Measurements from ENCODE around the gene POU2AF3. TPM values are rescaled to one million over a fixed set of nuclear protein-coding genes. Genes with fewer than 3 reads are reported as not detected.
A peak's percentile ranks its signal among the peaks of the same experiment; 100 is the strongest.
"Not testable (repeated sequence)": the region's sequence is repeated elsewhere in the genome, so short reads cannot be mapped to it uniquely, and the experiment has no call there.

Gene POU2AF3
- total RNA-seq, 1 experiment from 2014 or later, result not detected

DNA sequence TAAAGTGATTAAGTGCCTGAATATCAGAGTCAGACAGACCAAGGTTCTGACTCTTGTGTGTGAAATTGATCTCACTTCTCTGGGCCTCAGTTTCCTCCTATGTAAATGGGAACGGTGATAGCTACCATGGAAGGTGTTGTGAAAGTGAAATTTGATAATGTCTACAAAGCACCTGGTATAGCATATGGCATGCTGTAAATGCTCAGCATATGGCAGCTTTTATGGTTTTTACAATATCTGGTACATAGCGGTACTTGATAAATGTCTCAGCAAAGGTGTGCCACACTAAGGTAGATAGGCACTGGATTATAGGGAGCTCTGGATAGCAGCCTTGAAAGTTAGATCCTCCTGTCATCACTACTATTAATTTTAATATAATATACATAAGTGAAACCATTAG is 32.9 kb upstream of the POU2AF3 start:
- no peaks in the 10 kb centered on the region for H3K9me3 ChIP-seq (ENCODE audit: low read length)
- no peaks in the 10 kb centered on the region for H3K27me3 ChIP-seq (ENCODE audit: low read length)
- H2AFZ ChIP-seq (ENCODE audit: low read length), result no peak overlapping the region
- H3K79me2 ChIP-seq (ENCODE audit: low read length), result no peaks in the 10 kb centered on the region
- no peak for DNase-seq
- no peak overlapping the region for H3K27ac ChIP-seq (ENCODE audit: low read length)
- no peak overlapping the region for H3K4me2 ChIP-seq (ENCODE audit: low read depth, low read length, poor library complexity, severe bottlenecking)
- H3K4me3 ChIP-seq (ENCODE audit: low read length), result no peak overlapping the region
- no peaks in the 10 kb centered on the region for H3K36me3 ChIP-seq (ENCODE audit: insufficient read depth, low read length)
- H3K9ac ChIP-seq (ENCODE audit: low read length), result no peak overlapping the region
- H3K9me2 ChIP-seq (replicated peaks; ENCODE audit: insufficient read depth, low read length), result no peaks in the 10 kb centered on the region
- no peaks in the 10 kb centered on the region for H4K20me1 ChIP-seq (ENCODE audit: insufficient read depth, low read depth, low read length)
- H3K4me1 ChIP-seq (ENCODE audit: low read length), result no peaks in the 10 kb centered on the region

DNA sequence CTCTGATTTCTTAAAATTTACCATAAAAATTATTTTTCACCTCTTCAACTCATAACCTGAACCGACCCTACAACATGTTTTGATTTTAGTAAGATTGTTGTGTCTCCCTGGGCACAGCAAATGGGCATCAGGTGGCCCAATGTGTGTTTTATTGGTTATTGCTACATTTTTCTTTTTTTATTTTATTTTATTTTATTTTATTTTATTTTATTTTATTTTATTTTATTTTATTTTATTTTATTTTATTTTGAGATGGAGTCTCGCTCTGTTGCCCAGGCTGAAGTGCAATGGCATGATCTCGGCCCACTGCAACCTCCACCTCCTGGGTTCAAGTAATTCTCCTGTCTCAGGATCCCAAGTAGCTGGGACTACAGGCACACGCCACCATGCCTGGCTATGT is 30.0 kb upstream of the POU2AF3 start:
- H3K4me1 ChIP-seq (ENCODE audit: low read length), result peaks cover 14% of the 10 kb centered on the region
- H4K20me1 ChIP-seq (ENCODE audit: insufficient read depth, low read depth, low read length); H2AFZ ChIP-seq (ENCODE audit: low read length); H3K79me2 ChIP-seq (ENCODE audit: low read length); DNase-seq; H3K36me3 ChIP-seq (ENCODE audit: insufficient read depth, low read length); H3K4me3 ChIP-seq (ENCODE audit: low read length); H3K27me3 ChIP-seq (ENCODE audit: low read length); H3K9me2 ChIP-seq (replicated peaks; ENCODE audit: insufficient read depth, low read length); H3K27ac ChIP-seq (ENCODE audit: low read length); H3K9ac ChIP-seq (ENCODE audit: low read length); H3K4me2 ChIP-seq (ENCODE audit: low read depth, low read length, poor library complexity, severe bottlenecking); H3K9me3 ChIP-seq (ENCODE audit: low read length): not testable (repeated sequence)

DNA sequence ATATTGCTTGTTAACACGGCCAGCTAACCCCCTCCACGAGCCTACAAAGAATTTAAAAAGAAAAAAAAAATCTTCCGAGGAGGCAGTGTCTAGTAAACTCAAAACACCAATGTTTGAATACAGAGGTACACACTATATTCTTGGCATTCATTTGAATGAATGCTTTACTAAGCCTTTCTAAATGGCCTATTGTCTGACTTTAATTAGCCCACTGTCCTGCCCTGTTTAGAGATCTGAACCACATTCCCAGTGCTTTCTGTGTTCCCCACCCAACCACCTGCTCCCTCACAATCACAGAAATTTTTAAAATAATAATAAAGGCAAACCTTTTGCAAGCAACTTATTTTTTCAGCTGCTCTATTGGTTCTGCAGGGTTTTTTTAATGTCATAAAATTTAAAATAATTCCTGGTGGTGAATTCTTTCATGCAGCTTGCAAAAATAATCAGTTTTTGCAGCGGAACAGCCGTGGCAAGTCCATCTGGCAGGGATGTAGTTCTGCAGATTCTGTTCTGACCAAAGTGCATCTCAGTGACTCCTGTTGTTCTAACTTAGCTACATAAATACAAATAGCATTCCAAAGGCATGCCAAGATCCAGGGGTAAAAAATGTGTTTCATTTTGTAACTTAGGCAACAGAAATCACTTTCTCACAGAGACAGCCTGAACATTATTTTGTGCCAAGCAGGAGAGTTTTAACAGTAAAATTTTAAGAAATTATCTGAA is 29.0 kb upstream of the POU2AF3 start:
- Histone ChIP-seq H2AFZ (ENCODE audit: low read length) (no peak overlapping the region), H3K9me2 (replicated peaks; ENCODE audit: insufficient read depth, low read length) (no peaks in the 10 kb centered on the region), H3K79me2 (ENCODE audit: low read length) (no peaks in the 10 kb centered on the region), H3K27me3 (ENCODE audit: low read length) (0 out of 2 replicates have a peak, but pooled peaks cover 3% of the 10 kb centered on the region), H3K36me3 (ENCODE audit: insufficient read depth, low read length) (no peaks in the 10 kb centered on the region), H3K27ac (ENCODE audit: low read length) (no peak overlapping the region), H3K4me2 (ENCODE audit: low read depth, low read length, poor library complexity, severe bottlenecking) (no peak overlapping the region), H3K9me3 (ENCODE audit: low read length) (no peaks in the 10 kb centered on the region), H3K9ac (ENCODE audit: low read length) (no peak overlapping the region), H3K4me1 (ENCODE audit: low read length) (peaks cover 24% of the 10 kb centered on the region), H3K4me3 (ENCODE audit: low read length) (no peak overlapping the region), H4K20me1 (ENCODE audit: insufficient read depth, low read depth, low read length) (no peaks in the 10 kb centered on the region)
- no peak for DNase-seq

DNA sequence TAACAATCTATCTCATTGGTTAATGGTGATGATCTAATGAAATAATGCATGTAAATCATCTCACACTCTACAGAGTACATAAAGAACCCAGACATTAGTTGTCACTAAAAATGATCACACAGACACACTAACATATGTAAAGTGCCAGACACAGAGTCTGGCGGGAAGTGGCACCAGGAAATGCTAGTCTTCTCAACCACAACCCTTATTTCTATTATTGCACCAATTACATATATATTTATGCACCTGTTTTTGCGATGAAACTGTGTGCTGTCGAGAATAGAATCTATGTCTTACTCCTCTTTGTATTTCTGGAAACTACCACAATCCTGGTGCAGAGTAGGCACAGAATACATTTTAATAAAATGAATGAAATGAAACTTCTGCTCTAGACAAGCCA is 25.9 kb upstream of the POU2AF3 start:
- no peak overlapping the region for H2AFZ ChIP-seq (ENCODE audit: low read length)
- no peaks in the 10 kb centered on the region for H4K20me1 ChIP-seq (ENCODE audit: insufficient read depth, low read depth, low read length)
- no peak overlapping the region for H3K27ac ChIP-seq (ENCODE audit: low read length)
- no peak overlapping the region for H3K4me2 ChIP-seq (ENCODE audit: low read depth, low read length, poor library complexity, severe bottlenecking)
- no peak overlapping the region for H3K9ac ChIP-seq (ENCODE audit: low read length)
- no peaks in the 10 kb centered on the region for H3K79me2 ChIP-seq (ENCODE audit: low read length)
- H3K4me1 ChIP-seq (ENCODE audit: low read length), result peaks cover 24% of the 10 kb centered on the region
- no peaks in the 10 kb centered on the region for H3K9me3 ChIP-seq (ENCODE audit: low read length)
- H3K27me3 ChIP-seq (ENCODE audit: low read length), result 0 out of 2 replicates have a peak, but pooled peaks cover 3% of the 10 kb centered on the region
- DNase-seq, result no peak
- no peaks in the 10 kb centered on the region for H3K36me3 ChIP-seq (ENCODE audit: insufficient read depth, low read length)
- H3K4me3 ChIP-seq (ENCODE audit: low read length), result no peak overlapping the region
- H3K9me2 ChIP-seq (replicated peaks; ENCODE audit: insufficient read depth, low read length), result no peaks in the 10 kb centered on the region

DNA sequence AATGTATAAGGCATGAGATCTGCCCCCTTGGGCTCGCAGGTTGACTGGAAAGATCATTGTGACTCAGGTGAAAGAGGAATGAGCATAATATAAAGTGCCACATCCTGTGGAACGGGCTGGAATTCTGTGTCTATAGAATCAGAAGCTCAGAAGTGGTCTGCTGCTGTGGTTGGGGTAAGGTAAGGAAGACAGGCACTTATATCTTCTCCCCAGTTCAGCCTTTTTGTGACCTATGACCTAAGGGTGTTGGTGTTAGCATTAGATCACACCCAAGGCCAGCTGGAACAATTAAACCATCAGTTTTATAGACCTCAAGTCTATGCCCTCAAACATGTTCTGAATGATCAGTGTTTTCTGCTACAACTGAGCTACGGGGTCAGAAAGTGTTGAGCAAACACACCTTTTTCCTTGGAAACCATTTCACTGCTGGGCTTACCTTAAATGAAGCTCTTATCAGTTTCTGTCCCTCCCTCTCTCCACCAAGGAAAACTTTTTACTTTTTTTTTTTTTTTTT is 15.7 kb upstream of the POU2AF3 start:
- Histone ChIP-seq H3K27ac (ENCODE audit: low read length) (no peak overlapping the region), H3K4me1 (ENCODE audit: low read length) (peaks cover 13% of the 10 kb centered on the region), H3K9ac (ENCODE audit: low read length) (no peak overlapping the region), H4K20me1 (ENCODE audit: insufficient read depth, low read depth, low read length) (no peaks in the 10 kb centered on the region), H3K36me3 (ENCODE audit: insufficient read depth, low read length) (no peaks in the 10 kb centered on the region), H2AFZ (ENCODE audit: low read length) (no peak overlapping the region), H3K9me2 (replicated peaks; ENCODE audit: insufficient read depth, low read length) (no peaks in the 10 kb centered on the region), H3K4me3 (ENCODE audit: low read length) (no peak overlapping the region), H3K27me3 (ENCODE audit: low read length) (0 out of 2 replicates have a peak, but pooled peaks cover 4% of the 10 kb centered on the region), H3K79me2 (ENCODE audit: low read length) (no peaks in the 10 kb centered on the region), H3K9me3 (ENCODE audit: low read length) (no peaks in the 10 kb centered on the region), H3K4me2 (ENCODE audit: low read depth, low read length, poor library complexity, severe bottlenecking) (no peak overlapping the region)
- DNase-seq, result no peak

DNA sequence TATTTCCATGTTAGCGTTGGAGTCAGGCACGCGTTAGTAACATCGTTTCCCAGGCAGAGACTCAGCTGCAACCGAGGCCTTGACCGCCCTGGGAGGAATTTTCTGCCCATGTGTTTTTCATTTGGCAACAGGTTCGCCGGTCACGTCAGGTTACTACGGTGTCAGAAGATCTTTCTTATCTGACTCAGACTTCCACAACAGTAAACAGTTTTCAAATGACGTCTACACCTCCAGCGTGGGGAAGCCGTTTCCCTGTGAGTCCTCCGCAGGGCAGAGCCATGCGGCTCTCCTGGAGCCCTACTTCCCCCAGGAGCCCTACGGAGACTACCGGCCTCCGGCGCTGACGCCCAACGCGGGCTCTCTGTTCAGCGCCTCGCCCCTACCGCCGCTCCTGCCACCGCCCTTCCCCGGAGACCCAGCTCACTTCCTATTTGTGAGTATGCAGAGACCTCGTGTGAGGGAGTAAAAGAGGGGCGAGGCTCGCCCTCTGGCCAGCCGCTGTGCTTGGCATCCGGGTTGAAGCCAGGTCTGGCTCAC is 14.3 kb upstream of the POU2AF3 start:
- H3K9ac ChIP-seq (ENCODE audit: low read length), result no peak overlapping the region
- H3K9me2 ChIP-seq (replicated peaks; ENCODE audit: insufficient read depth, low read length), result no peaks in the 10 kb centered on the region
- 0 out of 2 replicates have a peak, but pooled peaks cover 4% of the 10 kb centered on the region for H3K27me3 ChIP-seq (ENCODE audit: low read length)
- no peaks in the 10 kb centered on the region for H3K9me3 ChIP-seq (ENCODE audit: low read length)
- H3K4me3 ChIP-seq (ENCODE audit: low read length), result no peak overlapping the region
- peak; percentile 84 for DNase-seq
- peak overlapping the region; percentile 9 for H3K4me2 ChIP-seq (ENCODE audit: low read depth, low read length, poor library complexity, severe bottlenecking)
- no peak overlapping the region for H3K27ac ChIP-seq (ENCODE audit: low read length)
- no peak overlapping the region for H2AFZ ChIP-seq (ENCODE audit: low read length)
- no peaks in the 10 kb centered on the region for H3K79me2 ChIP-seq (ENCODE audit: low read length)
- peaks cover 13% of the 10 kb centered on the region for H3K4me1 ChIP-seq (ENCODE audit: low read length)
- no peaks in the 10 kb centered on the region for H4K20me1 ChIP-seq (ENCODE audit: insufficient read depth, low read depth, low read length)
- H3K36me3 ChIP-seq (ENCODE audit: insufficient read depth, low read length), result no peaks in the 10 kb centered on the region

DNA sequence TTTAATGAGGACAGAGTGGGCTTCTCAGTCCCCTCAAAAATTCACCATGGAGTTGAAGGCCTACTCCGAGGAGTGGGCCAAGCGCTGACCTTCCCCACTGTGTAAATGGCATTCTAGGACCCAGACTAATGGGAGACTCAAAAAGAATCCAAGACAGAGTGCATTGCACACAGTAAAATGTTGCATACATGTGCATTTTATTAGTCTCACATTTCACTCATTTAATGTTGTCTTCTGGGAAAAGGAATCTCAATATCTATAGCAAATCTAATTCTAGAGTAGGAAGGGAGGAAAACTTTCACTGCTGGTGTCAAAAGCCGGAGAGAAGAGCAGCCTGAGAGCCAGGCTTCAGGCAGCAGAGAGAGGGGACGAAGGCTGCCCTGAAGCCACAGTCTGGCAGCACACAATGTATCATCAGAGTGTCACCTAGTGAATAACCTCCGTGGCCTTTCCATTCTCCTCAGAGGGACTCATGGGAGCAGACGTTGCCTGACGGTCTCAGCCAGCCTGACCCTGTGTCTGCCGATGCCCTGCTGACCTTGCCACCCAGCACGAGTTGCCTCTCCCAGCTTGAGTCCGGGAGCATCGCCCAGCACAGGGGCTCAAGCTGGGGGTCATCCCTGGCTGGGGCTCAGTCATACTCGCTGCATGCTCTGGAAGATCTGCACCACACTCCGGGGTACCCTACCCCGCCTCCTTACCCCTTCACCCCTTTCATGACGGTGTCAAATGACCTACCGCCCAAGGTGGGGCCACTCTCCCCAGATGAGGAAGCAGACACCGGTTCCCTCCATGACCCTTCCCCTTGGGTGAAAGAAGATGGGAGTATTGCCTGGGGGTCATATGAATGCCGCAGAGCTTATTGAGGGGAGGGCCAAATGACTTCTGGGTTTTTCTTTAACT is 12.9 kb upstream of the POU2AF3 start:
- Histone ChIP-seq H3K4me2 (ENCODE audit: low read depth, low read length, poor library complexity, severe bottlenecking) (no peak overlapping the region), H3K9me2 (replicated peaks; ENCODE audit: insufficient read depth, low read length) (no peaks in the 10 kb centered on the region), H3K79me2 (ENCODE audit: low read length) (no peaks in the 10 kb centered on the region), H3K27me3 (ENCODE audit: low read length) (no peaks in the 10 kb centered on the region), H3K4me1 (ENCODE audit: low read length) (peaks cover 13% of the 10 kb centered on the region), H4K20me1 (ENCODE audit: insufficient read depth, low read depth, low read length) (no peaks in the 10 kb centered on the region), H3K27ac (ENCODE audit: low read length) (no peak overlapping the region), H3K36me3 (ENCODE audit: insufficient read depth, low read length) (no peaks in the 10 kb centered on the region), H3K9me3 (ENCODE audit: low read length) (no peaks in the 10 kb centered on the region), H3K9ac (ENCODE audit: low read length) (no peak overlapping the region), H3K4me3 (ENCODE audit: low read length) (no peak overlapping the region), H2AFZ (ENCODE audit: low read length) (no peak overlapping the region)
- DNase-seq, result no peak

DNA sequence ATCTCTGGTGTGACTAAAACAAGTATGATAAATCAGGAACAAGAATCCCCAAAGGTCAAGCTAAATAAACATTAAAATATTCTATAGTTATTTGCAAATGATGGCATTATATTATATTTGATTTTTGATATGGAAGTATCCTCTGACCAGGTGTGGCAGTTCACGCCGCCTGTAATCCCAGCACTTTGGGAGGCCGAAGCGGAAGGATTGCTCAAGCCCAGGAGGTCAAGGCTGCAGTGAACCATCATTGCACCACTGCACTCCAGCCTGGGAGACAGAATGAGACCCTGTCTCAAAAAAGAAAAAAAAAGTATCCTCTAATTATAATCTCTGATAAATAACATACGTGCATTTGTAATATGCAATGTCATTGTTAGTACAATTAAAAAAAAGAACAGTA is 6.6 kb upstream of the POU2AF3 start:
- no peak overlapping the region for H2AFZ ChIP-seq (ENCODE audit: low read length)
- H3K4me3 ChIP-seq (ENCODE audit: low read length), result no peak overlapping the region
- no peak overlapping the region for H3K27ac ChIP-seq (ENCODE audit: low read length)
- H3K9ac ChIP-seq (ENCODE audit: low read length), result no peak overlapping the region
- no peaks in the 10 kb centered on the region for H3K27me3 ChIP-seq (ENCODE audit: low read length)
- no peak for DNase-seq
- H3K79me2 ChIP-seq (ENCODE audit: low read length), result no peaks in the 10 kb centered on the region
- no peaks in the 10 kb centered on the region for H4K20me1 ChIP-seq (ENCODE audit: insufficient read depth, low read depth, low read length)
- H3K36me3 ChIP-seq (ENCODE audit: insufficient read depth, low read length), result no peaks in the 10 kb centered on the region
- no peaks in the 10 kb centered on the region for H3K9me3 ChIP-seq (ENCODE audit: low read length)
- H3K4me2 ChIP-seq (ENCODE audit: low read depth, low read length, poor library complexity, severe bottlenecking), result no peak overlapping the region
- no peaks in the 10 kb centered on the region for H3K9me2 ChIP-seq (replicated peaks; ENCODE audit: insufficient read depth, low read length)
- peaks cover 13% of the 10 kb centered on the region for H3K4me1 ChIP-seq (ENCODE audit: low read length)
